ENCODE data around the gene ACOX3.

Gene ACOX3

GRCh38 chr4:8356856-8357255 lies 83.7 kb downstream of the ACOX3 start:
- no peak overlapping the region for H3K4me2 ChIP-seq
- H4K20me1 ChIP-seq (ENCODE audit: insufficient read depth) = no peaks in the 10 kb centered on the region
- H3K9ac ChIP-seq = no peak overlapping the region
- no peaks in the 10 kb centered on the region for H3K36me3 ChIP-seq (ENCODE audit: insufficient read depth)
- no peak overlapping the region for H3K4me3 ChIP-seq (IDR thresholded peaks at IDR 0.05; ENCODE audit: insufficient read depth, low read depth, low read length)
- no peak overlapping the region for H3K27ac ChIP-seq
- no peak for TF ChIP-seq CTCF (conservative IDR thresholded peaks at IDR 0.05; ENCODE audit: low read depth, low read length)
- H3K27me3 ChIP-seq (ENCODE audit: insufficient read depth, low read depth) = no peaks in the 10 kb centered on the region; the same call in 1 of the 2 replicates
- H2AFZ ChIP-seq (ENCODE audit: low read depth) = no peak overlapping the region
- H3K4me1 ChIP-seq (ENCODE audit: low read depth, poor library complexity, severe bottlenecking) = no peaks in the 10 kb centered on the region
- H3K79me2 ChIP-seq (ENCODE audit: insufficient read depth, low read depth) = no peaks in the 10 kb centered on the region

DNA sequence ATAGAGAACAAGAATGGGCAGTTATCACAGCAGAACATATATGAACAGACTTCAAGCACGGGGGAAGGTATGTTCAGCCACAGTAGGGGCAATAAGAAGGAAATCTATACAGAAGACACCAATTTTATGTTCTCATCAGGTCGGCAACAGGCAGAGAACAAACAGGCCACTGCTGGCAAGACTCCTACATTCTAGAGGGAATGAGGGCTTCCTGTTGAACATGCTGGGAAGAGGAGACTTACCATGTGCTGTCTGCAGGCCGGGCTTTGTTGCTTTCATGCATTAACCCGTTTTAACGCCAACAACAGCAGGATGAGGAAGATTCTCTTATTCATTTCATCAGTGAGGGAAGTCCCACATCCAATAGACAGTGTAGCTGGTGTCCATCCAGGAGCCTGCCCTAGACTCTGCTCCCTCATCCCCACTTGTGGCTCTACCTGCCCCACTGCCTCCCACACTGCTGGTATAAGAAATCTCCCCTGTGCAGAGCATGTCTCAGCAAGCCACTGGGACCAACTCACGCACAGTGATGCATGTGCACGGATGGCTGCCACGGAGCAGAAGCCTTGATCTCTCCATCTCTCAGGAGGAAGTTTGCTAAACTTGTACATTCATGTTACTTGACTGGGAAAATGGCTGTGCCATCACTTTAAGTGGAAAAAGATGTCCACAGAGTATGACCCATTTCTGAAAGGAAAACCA lies 84.5 kb downstream of the ACOX3 start:
- no peaks in the 10 kb centered on the region for H4K20me1 ChIP-seq (ENCODE audit: insufficient read depth)
- H3K79me2 ChIP-seq (ENCODE audit: insufficient read depth, low read depth) = no peaks in the 10 kb centered on the region
- H3K4me2 ChIP-seq = no peak overlapping the region
- TF ChIP-seq CTCF (conservative IDR thresholded peaks at IDR 0.05; ENCODE audit: low read depth, low read length) = no peak
- H3K36me3 ChIP-seq (ENCODE audit: insufficient read depth) = no peaks in the 10 kb centered on the region
- no peaks in the 10 kb centered on the region; the same call in 1 of the 2 replicates for H3K27me3 ChIP-seq (ENCODE audit: insufficient read depth, low read depth)
- H3K9ac ChIP-seq = no peak overlapping the region
- no peak overlapping the region for H3K4me3 ChIP-seq (IDR thresholded peaks at IDR 0.05; ENCODE audit: insufficient read depth, low read depth, low read length)
- no peaks in the 10 kb centered on the region for H3K4me1 ChIP-seq (ENCODE audit: low read depth, poor library complexity, severe bottlenecking)
- H2AFZ ChIP-seq (ENCODE audit: low read depth) = no peak overlapping the region
- no peak overlapping the region for H3K27ac ChIP-seq

- no peak overlapping the region for H3K4me3 ChIP-seq (IDR thresholded peaks at IDR 0.05; ENCODE audit: insufficient read depth, low read depth, low read length)
- H3K9ac ChIP-seq = no peak overlapping the region
- H3K4me2 ChIP-seq = no peak overlapping the region
- no peaks in the 10 kb centered on the region for H4K20me1 ChIP-seq (ENCODE audit: insufficient read depth)
- no peaks in the 10 kb centered on the region for H3K36me3 ChIP-seq (ENCODE audit: insufficient read depth)
- no peaks in the 10 kb centered on the region for H3K4me1 ChIP-seq (ENCODE audit: low read depth, poor library complexity, severe bottlenecking)
- H2AFZ ChIP-seq (ENCODE audit: low read depth) = no peak overlapping the region
- no peak overlapping the region for H3K27ac ChIP-seq
- no peaks in the 10 kb centered on the region for H3K79me2 ChIP-seq (ENCODE audit: insufficient read depth, low read depth)
- TF ChIP-seq CTCF (conservative IDR thresholded peaks at IDR 0.05; ENCODE audit: low read depth, low read length) = no peak
- no peaks in the 10 kb centered on the region; the same call in 1 of the 2 replicates for H3K27me3 ChIP-seq (ENCODE audit: insufficient read depth, low read depth)
These were observed 85.2 kb downstream of the ACOX3 start for GRCh38 chr4:8355306-8355705.

DNA sequence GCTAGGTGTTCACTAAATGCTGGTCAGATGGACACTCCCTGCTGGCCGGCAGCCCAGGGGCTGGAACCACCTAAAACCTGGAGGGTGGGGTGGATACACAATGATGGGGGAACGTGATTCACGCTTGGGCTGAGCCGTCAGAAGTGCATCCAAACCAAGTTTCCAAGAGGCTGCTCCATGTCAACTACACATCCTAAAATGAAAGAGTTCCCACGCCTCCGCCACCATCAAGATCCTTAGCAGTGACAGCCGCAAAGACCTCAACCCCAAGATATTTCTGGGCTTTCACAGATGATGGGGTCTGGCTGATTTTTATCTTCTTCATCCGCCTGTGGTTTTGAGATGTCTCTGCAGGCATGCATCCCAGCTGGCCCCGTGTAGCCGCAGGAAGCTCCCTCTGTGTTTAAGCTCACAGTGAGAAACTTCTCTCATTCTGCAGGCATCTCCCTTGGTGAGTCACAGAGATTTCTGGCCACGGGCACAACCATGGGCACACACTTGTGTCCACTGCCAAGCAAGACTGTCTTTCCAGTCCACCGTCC lies 86.5 kb downstream of the ACOX3 start:
- H3K4me1 ChIP-seq (ENCODE audit: low read depth, poor library complexity, severe bottlenecking) = no peaks in the 10 kb centered on the region
- H3K4me3 ChIP-seq (IDR thresholded peaks at IDR 0.05; ENCODE audit: insufficient read depth, low read depth, low read length) = no peak overlapping the region

More for the DNA sequence above, 86.5 kb downstream of the ACOX3 start:
- no peaks in the 10 kb centered on the region for H4K20me1 ChIP-seq (ENCODE audit: insufficient read depth)
- no peak overlapping the region for H3K9ac ChIP-seq
- no peak for TF ChIP-seq CTCF (conservative IDR thresholded peaks at IDR 0.05; ENCODE audit: low read depth, low read length)
- no peaks in the 10 kb centered on the region for H3K79me2 ChIP-seq (ENCODE audit: insufficient read depth, low read depth)
- no peak overlapping the region for H2AFZ ChIP-seq (ENCODE audit: low read depth)
- no peak overlapping the region for H3K4me2 ChIP-seq
- H3K27me3 ChIP-seq (ENCODE audit: insufficient read depth, low read depth) = no peaks in the 10 kb centered on the region; the same call in 1 of the 2 replicates
- H3K27ac ChIP-seq = no peak overlapping the region
- H3K36me3 ChIP-seq (ENCODE audit: insufficient read depth) = no peaks in the 10 kb centered on the region

Measured in KMS-11 (cell line).